Stimulated activated CD8-positive, alpha-beta memory T cell treated with anti-CD3 and anti-CD28 coated beads, Interleukin-7, amount 100 ng/mL, for 48 hours (primary cell): ENCODE measurements around the gene RTBDN.

Experiments used
- DNase-seq, 2 donors: peaks; one replicate each; pipeline ENCODE4 v3.0.0-alpha.2; 2020; ENCODE audit warnings: low read depth in 1 of 2; ENCODE audit errors: extremely low read depth in 1 of 2

RTBDN gene

DNA sequence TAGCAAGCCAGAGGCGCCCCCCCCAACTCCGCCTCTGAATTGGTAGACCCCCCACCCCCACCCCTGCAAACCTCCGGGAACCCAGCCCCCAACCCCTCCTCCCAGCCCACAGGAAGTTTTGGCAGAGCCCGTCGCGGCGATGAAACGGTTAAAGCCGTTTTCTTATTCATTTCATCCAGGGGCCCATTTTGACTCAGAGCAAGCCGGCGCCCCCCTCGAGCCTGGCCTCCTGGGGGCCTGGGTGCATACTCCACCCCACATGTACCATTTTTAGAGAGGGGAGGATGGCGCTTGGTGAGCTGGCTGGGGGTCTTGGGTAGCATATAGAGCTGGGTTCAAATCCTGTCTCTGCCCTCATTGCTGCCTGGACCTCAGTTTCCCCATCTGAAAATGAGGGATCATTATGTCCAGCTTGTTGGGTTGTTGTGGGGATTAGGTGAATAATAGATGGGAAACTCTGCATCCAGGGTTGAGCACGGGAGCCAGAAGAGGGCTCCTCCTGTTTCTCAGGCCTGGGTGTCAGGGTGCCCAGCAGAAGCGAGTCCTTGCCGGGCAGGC is 51.0 kb downstream of the RTBDN start:
- peak in 1 of 2 donors; percentile 80 for DNase-seq

DNA sequence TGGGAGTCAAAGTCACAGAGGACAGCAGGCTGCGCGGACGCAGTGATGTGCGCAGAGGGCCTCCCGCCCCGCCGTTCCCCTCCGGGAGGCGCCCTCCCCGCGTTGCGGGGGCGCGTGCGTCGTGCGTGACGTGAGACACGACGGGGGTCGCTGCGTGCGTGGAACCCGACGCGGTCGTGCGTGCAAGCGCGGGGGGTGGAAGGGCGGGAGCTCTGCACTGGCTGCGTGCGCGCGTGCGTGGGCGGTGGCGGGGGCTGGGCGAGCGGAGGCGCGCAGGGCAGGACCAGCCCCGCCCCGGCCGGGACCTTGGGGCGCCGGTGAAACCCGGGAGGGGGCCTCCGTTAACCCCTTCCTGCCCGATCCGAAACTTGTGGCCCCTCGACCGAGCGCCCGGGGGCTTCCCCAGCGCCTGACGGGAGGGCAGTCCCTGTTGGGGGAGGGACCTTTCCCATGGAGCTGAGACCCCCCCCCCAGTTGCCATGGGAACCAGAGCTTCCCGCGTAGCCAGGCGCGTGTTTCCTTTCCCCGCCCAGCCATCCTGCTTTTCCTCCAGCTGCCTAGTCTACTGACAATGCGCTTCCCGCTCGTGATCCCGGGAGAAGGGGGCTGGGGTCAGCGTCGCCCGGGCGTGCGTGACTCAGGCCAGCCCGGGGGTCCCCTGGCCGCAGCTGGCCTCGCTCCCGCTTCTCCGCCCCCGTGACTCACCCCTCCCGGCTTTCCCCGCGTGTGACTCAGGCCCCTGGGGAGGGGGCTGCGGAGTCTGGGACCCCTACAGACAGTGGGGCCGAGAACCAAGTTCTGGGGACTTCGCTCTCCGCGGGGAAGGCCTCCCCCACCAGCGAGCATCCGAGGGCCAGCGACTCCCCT is 51.7 kb downstream of the RTBDN start:
- peak; percentile 83 to 87 for DNase-seq

- no peak for DNase-seq
Observed at GRCh38 chr19:12782174-12782423, 52.3 kb downstream of the RTBDN start.

- DNase-seq = no peak
Observed at GRCh38 chr19:12779162-12779993, 55.0 kb downstream of the RTBDN start.

DNA sequence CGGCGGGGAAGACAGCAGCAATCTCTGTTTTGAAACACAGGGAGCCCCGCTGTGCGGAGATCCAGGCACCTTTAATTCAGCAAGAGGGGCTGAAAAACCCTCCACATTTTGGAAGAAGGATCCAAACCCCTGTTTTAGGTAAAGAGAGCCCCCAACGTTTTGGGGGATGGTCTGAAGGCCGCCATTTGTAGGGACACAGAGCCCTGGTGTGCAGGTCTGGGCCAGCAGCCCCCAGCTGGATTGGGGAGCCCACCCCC is 55.5 kb downstream of the RTBDN start:
- DNase-seq = no peak

- DNase-seq = no peak
Observed at GRCh38 chr19:12778017-12778904, 56.1 kb downstream of the RTBDN start.

- DNase-seq = peak; percentile 63 to 68
Observed at GRCh38 chr19:12777217-12778016, 57.0 kb downstream of the RTBDN start.
